ENCODE results near the gene LAMA1.

The LAMA1 gene

DNA sequence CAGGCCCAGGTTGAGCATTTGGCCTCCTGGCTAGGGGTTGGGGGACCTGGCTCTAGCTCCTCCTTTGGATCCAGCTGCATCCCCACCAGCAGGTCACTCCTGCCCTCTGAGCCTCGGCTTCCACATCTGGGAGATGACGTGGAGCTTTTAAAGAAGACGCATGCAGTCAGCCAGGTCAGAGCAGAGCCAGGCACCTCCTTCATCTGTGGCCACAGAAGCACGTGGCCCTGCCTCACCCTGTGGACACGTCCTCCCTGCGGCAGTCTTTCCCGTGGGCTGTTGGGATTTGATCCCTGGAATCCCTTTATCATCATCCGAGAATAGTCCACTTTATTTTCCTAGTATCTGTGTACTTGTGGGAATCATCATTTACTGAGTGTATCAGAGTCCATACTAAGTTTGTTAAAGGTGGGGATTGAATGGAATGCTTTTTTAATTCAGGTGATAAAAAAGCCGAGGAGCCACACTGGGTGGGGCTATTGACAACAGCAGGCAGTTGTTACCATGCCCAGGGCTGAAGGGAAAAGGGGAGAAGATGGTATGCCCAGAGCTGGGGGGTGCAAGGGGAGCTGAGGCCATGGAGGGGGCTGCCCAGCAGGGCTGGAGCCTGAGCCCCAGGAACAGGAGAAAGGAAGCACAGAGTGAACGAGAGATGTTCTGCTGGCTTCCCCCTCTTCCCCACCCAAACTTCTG is 170.1 kb downstream of the LAMA1 start:
- no peaks in the 10 kb centered on the region for H3K36me3 ChIP-seq
- no peaks in the 10 kb centered on the region for H3K4me1 ChIP-seq (ENCODE audit: control insufficient read depth in 1 of 2, insufficient read depth in 1 of 2, low read depth in 1 of 2, low read length in 1 of 2)
- TF ChIP-seq, protein P1, sequence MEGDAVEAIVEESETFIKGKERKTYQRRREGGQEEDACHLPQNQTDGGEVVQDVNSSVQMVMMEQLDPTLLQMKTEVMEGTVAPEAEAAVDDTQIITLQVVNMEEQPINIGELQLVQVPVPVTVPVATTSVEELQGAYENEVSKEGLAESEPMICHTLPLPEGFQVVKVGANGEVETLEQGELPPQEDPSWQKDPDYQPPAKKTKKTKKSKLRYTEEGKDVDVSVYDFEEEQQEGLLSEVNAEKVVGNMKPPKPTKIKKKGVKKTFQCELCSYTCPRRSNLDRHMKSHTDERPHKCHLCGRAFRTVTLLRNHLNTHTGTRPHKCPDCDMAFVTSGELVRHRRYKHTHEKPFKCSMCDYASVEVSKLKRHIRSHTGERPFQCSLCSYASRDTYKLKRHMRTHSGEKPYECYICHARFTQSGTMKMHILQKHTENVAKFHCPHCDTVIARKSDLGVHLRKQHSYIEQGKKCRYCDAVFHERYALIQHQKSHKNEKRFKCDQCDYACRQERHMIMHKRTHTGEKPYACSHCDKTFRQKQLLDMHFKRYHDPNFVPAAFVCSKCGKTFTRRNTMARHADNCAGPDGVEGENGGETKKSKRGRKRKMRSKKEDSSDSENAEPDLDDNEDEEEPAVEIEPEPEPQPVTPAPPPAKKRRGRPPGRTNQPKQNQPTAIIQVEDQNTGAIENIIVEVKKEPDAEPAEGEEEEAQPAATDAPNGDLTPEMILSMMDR (IDR thresholded peaks at IDR 0.05), result no peak
- H3K4me3 ChIP-seq (ENCODE audit: low read depth in 1 of 2, low read length in 1 of 2), result no peak overlapping the region
- no peak overlapping the region for H3K27ac ChIP-seq
- no peaks in the 10 kb centered on the region for H3K27me3 ChIP-seq
- H3K9me3 ChIP-seq, result no peaks in the 10 kb centered on the region

- Histone ChIP-seq H3K4me3 (ENCODE audit: low read depth in 1 of 2, low read length in 1 of 2) (no peak overlapping the region), H3K27ac (no peak overlapping the region), H3K9me3 (no peaks in the 10 kb centered on the region), H3K27me3 (peaks cover 29% of the 10 kb centered on the region), H3K4me1 (ENCODE audit: control insufficient read depth in 1 of 2, insufficient read depth in 1 of 2, low read depth in 1 of 2, low read length in 1 of 2) (no peaks in the 10 kb centered on the region), H3K36me3 (no peaks in the 10 kb centered on the region)
- TF ChIP-seq, protein P1 (IDR thresholded peaks at IDR 0.05), result no peak
These were observed 174.5 kb downstream of the LAMA1 start for GRCh38 chr18:6943143-6943542.

- H3K27me3 ChIP-seq, result peaks cover 33% of the 10 kb centered on the region
- TF ChIP-seq, protein P1 (IDR thresholded peaks at IDR 0.05), result no peak
- H3K4me1 ChIP-seq (ENCODE audit: control insufficient read depth in 1 of 2, insufficient read depth in 1 of 2, low read depth in 1 of 2, low read length in 1 of 2), result no peaks in the 10 kb centered on the region
- no peak overlapping the region for H3K4me3 ChIP-seq (ENCODE audit: low read depth in 1 of 2, low read length in 1 of 2)
- H3K36me3 ChIP-seq, result no peaks in the 10 kb centered on the region
- no peak overlapping the region for H3K27ac ChIP-seq
- H3K9me3 ChIP-seq, result no peaks in the 10 kb centered on the region
These were observed 174.9 kb downstream of the LAMA1 start for GRCh38 chr18:6942742-6943141.

GRCh38 chr18:6941996-6942395 is 175.6 kb downstream of the LAMA1 start:
- H3K27ac ChIP-seq, result no peak overlapping the region
- no peaks in the 10 kb centered on the region for H3K4me1 ChIP-seq (ENCODE audit: control insufficient read depth in 1 of 2, insufficient read depth in 1 of 2, low read depth in 1 of 2, low read length in 1 of 2)
- no peaks in the 10 kb centered on the region for H3K9me3 ChIP-seq
- H3K27me3 ChIP-seq, result peaks cover 37% of the 10 kb centered on the region
- H3K36me3 ChIP-seq, result no peaks in the 10 kb centered on the region
- H3K4me3 ChIP-seq (ENCODE audit: low read depth in 1 of 2, low read length in 1 of 2), result no peak overlapping the region
- TF ChIP-seq, protein P1 (IDR thresholded peaks at IDR 0.05), result no peak

GRCh38 chr18:6940451-6940850 is 177.1 kb downstream of the LAMA1 start:
- H3K36me3 ChIP-seq, result no peaks in the 10 kb centered on the region
- peaks cover 53% of the 10 kb centered on the region for H3K27me3 ChIP-seq
- H3K4me1 ChIP-seq (ENCODE audit: control insufficient read depth in 1 of 2, insufficient read depth in 1 of 2, low read depth in 1 of 2, low read length in 1 of 2), result no peaks in the 10 kb centered on the region
- no peak overlapping the region for H3K4me3 ChIP-seq (ENCODE audit: low read depth in 1 of 2, low read length in 1 of 2)
- no peak overlapping the region for H3K27ac ChIP-seq
- H3K9me3 ChIP-seq, result no peaks in the 10 kb centered on the region
- TF ChIP-seq, protein P1 (IDR thresholded peaks at IDR 0.05), result no peak
